Spinal cord (tissue), 10 donors: Measurements from ENCODE around the gene ST6GALNAC5. TPM values are rescaled to one million over a fixed set of nuclear protein-coding genes. Genes with fewer than 3 reads are reported as not detected.

Source experiments
- DNase-seq, 6 donors: peaks; one replicate each; pipeline versions ENCODE4 v3.0.0 to v3.0.0-alpha.2; 2013 to 2015; ENCODE audit warnings: low spot score in 6 of 6, low read depth in 4 of 6
- H3K27ac ChIP-seq: one replicate; pipeline ENCODE4 v1.5.1; 2013; ENCODE audit warnings: low read depth, low read length, control low read depth
- H3K27me3 ChIP-seq: one replicate; pipeline ENCODE4 v1.6.1; 2013; ENCODE audit warnings: low read length; ENCODE audit not compliant: control insufficient read depth, insufficient read depth
- H3K36me3 ChIP-seq: one replicate; pipeline ENCODE4 v1.6.1; 2013; ENCODE audit warnings: low read length; ENCODE audit not compliant: control insufficient read depth, insufficient read depth
- H3K4me1 ChIP-seq: one replicate; pipeline ENCODE4 v1.6.1; 2013; ENCODE audit warnings: low read length; ENCODE audit not compliant: control insufficient read depth, insufficient read depth
- H3K4me3 ChIP-seq: one replicate; pipeline ENCODE4 v1.5.1; 2013; ENCODE audit warnings: low read depth, low read length, control low read depth
- H3K9me3 ChIP-seq: one replicate; pipeline ENCODE4 v1.6.1; 2013; ENCODE audit warnings: low read length; ENCODE audit not compliant: control insufficient read depth, insufficient read depth
- WGBS: methylation state at CpG from one replicate; pipeline ENCODE4 v1.1.5; 2013; ENCODE audit warnings: missing lambda C conversion rate; ENCODE audit not compliant: insufficient coverage; 5-methylcytosine and 5-hydroxymethylcytosine counted together
- polyA plus RNA-seq, 2 donors: library from polyadenylated mRNA; unstranded; fragments of 120-200 nt; gene quantifications; one replicate each; pipeline ENCODE4 v1.2.1, GENCODE V29; 2013; ENCODE audit not compliant: insufficient read length in 2 of 2
- total RNA-seq, 2 donors: library from RNA; depleted of rRNA in 1 of 2; stranded (reverse); fragments of 120-200 nt in 1 of 2; fragments of >200 nt in 1 of 2; gene quantifications; one replicate each; pipeline versions ENCODE4 v1.2.3 to v1.2.4, GENCODE V29; 2013 to 2014
- donor health status: healthy.

The ST6GALNAC5 gene
- total and polyA plus RNA-seq, 4 donors, result 11.0 to 21.3 (median 17.8) TPM

DNA sequence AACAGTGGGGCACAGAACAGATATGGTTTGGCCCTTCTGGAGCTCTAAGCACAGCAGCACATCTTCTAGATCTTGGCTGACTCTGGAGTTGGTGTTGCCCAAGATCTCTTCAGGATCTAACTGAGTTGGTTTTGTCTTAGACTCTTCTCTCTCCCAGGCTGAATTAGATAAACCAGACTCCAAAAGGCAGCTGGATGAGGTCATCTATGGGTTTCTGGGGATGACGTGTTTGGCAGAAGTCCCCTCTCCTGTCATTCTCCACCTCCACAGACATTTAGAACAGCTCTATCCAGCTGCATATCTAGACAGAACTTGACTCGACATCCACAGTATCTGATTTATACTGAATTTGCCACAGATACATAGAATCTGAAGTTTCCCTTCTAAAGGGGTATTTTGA, 75.3 kb downstream of the ST6GALNAC5 start:
- Histone ChIP-seq H3K9me3 (no peaks in the 10 kb centered on the region), H3K36me3 (no peaks in the 10 kb centered on the region), H3K27me3 (no peaks in the 10 kb centered on the region), H3K4me1 (no peaks in the 10 kb centered on the region), H3K27ac (no peak overlapping the region), H3K4me3 (no peak overlapping the region)
- DNase-seq, result no peak
- WGBS, result 100% methylated on average over 1 of the region's 2 CpGs

DNA sequence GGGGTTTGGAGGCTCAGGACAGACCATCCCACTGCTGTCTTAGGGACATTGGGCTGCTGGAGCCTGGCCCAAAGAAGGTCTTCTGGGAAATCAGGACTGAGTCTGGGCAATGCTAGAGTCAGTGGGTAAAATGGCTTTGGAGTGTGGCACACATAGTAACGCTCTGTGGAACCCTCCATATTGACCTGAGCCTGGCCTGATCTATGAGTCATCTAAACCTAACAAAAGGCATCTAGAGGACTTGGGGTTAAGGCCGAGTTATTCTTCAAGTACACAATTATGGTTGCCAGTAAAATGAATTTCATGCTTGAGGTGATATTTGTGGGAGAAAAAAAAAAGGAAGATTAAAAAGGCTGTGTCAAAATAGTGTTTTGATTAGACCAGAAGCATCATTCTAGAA, 77.7 kb downstream of the ST6GALNAC5 start:
- H3K27ac ChIP-seq, result no peak overlapping the region
- 40% methylated on average over 1 of the region's 2 CpGs for WGBS

GRCh38 chr1:76948846-76949245, 81.6 kb downstream of the ST6GALNAC5 start:
- Histone ChIP-seq H3K27ac (no peak overlapping the region), H3K36me3 (no peaks in the 10 kb centered on the region), H3K4me3 (no peak overlapping the region), H3K9me3 (no peaks in the 10 kb centered on the region), H3K4me1 (no peaks in the 10 kb centered on the region), H3K27me3 (no peaks in the 10 kb centered on the region)
- no peak for DNase-seq

More for the DNA sequence above, 77.7 kb downstream of the ST6GALNAC5 start:
- Histone ChIP-seq H3K36me3 (no peaks in the 10 kb centered on the region), H3K9me3 (no peaks in the 10 kb centered on the region), H3K4me3 (no peak overlapping the region), H3K4me1 (no peaks in the 10 kb centered on the region), H3K27me3 (no peaks in the 10 kb centered on the region)
- DNase-seq, result no peak

DNA sequence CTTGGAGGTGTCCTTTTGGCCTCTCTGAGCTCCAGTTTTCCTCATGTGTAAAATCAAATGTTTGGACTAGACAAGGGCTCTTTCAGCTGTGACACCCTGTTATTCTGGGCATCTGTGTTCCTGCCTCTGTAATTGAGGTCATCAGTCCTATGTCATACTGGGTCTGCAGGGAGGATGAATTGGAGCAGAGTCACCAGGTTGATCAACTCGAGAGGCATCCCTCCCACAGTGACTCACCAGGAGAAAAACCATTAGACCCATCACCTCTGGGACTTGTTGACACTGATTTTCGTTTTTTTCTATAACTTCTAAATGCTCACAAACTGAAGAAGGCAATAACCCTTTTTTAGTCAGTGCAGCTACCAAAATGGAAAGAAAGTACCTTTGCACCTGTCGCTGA, 82.2 kb downstream of the ST6GALNAC5 start:
- H3K36me3 ChIP-seq, result no peaks in the 10 kb centered on the region
- no peaks in the 10 kb centered on the region for H3K4me1 ChIP-seq
- no peak overlapping the region for H3K4me3 ChIP-seq
- WGBS, result 90% methylated on average over 1 of the region's 3 CpGs
- H3K9me3 ChIP-seq, result no peaks in the 10 kb centered on the region
- no peaks in the 10 kb centered on the region for H3K27me3 ChIP-seq
- no peak for DNase-seq
- H3K27ac ChIP-seq, result no peak overlapping the region

GRCh38 chr1:76950306-76950705, 83.0 kb downstream of the ST6GALNAC5 start:
- 100% methylated on average over 1 of the region's 2 CpGs for WGBS
- Histone ChIP-seq H3K27me3 (no peaks in the 10 kb centered on the region), H3K9me3 (no peaks in the 10 kb centered on the region)

GRCh38 chr1:76951153-76951552, 83.9 kb downstream of the ST6GALNAC5 start:
- Histone ChIP-seq H3K36me3 (no peaks in the 10 kb centered on the region), H3K4me1 (no peaks in the 10 kb centered on the region), H3K27me3 (no peaks in the 10 kb centered on the region), H3K9me3 (no peaks in the 10 kb centered on the region), H3K4me3 (no peak overlapping the region), H3K27ac (no peak overlapping the region)
- 83% methylated on average over 1 of the region's 2 CpGs for WGBS
- no peak for DNase-seq

More at GRCh38 chr1:76950306-76950705, 83.0 kb downstream of the ST6GALNAC5 start:
- H3K4me1 ChIP-seq, result no peaks in the 10 kb centered on the region
- H3K36me3 ChIP-seq, result no peaks in the 10 kb centered on the region
- H3K27ac ChIP-seq, result no peak overlapping the region
- DNase-seq, result no peak
- H3K4me3 ChIP-seq, result no peak overlapping the region

DNA sequence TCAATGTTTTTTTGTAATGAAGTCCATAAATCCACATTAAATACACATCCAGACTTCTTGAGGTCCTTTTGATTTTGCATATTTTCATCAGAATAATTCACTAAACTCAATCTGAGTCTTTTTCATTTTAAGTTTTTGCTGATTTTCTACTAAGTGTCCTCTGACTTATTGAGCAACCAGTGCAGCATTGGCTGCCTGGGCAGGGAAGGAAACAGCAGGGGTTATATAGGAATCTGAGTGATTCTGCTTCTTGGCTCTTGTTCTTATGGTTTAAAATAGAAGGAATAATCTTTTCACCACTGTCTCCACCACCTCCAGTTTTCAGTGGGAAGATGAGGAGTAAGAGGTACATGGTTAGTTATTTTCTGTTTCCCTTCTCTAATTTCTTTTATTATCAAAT, 88.4 kb downstream of the ST6GALNAC5 start:
- Histone ChIP-seq H3K36me3 (no peaks in the 10 kb centered on the region), H3K4me1 (no peaks in the 10 kb centered on the region), H3K9me3 (no peaks in the 10 kb centered on the region), H3K27ac (no peak overlapping the region), H3K27me3 (no peaks in the 10 kb centered on the region), H3K4me3 (no peak overlapping the region)
- no peak for DNase-seq

DNA sequence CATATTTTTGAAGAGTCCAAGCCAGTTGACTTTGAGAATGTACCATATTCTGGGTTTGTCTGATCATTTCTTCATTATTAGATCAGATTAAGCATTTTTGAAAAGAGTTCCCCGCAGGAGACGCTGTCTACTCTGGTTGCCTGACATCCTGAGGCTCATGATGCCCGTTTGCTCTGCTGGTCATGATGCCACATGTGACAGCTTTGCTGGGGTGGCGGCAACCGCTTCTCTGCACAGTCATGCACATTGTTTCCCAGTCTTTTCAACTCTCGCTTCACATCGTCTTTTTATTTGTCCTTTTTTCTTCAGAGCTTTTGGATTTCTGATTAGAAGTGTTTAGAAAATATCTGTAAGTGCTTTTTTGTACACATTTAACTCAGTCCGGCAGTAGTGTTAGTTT, 90.7 kb downstream of the ST6GALNAC5 start:
- 87% methylated on average over 5 of the region's 8 CpGs for WGBS
- H3K4me3 ChIP-seq, result no peak overlapping the region
- no peak for DNase-seq
- no peaks in the 10 kb centered on the region for H3K4me1 ChIP-seq
- no peak overlapping the region for H3K27ac ChIP-seq
- H3K9me3 ChIP-seq, result no peaks in the 10 kb centered on the region
- H3K36me3 ChIP-seq, result no peaks in the 10 kb centered on the region
- no peaks in the 10 kb centered on the region for H3K27me3 ChIP-seq

DNA sequence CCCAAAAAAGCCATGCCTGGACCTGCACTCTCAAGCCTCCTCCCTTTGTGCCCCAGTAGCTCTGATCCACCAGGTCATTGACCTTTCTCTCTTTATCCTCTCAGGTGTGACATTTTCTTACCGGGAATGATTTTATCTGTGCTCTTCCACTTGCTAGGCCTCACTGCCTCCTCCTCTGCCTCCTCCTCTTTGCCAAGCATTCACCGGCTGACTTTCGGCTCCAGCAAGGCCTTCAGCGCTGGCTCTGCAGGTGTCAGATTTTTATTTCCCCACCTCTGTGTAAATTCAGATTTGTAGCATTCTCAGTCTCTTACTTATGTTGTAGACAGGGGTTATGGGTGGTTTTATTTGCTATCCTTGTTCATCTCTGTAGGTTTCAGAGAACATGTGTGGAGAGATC, 91.5 kb downstream of the ST6GALNAC5 start:
- no peak overlapping the region for H3K27ac ChIP-seq
- no peaks in the 10 kb centered on the region for H3K9me3 ChIP-seq
- WGBS, result 68% methylated on average over 2 of the region's 4 CpGs
- H3K4me1 ChIP-seq, result no peaks in the 10 kb centered on the region
- no peaks in the 10 kb centered on the region for H3K36me3 ChIP-seq
- no peaks in the 10 kb centered on the region for H3K27me3 ChIP-seq
- H3K4me3 ChIP-seq, result no peak overlapping the region
- no peak for DNase-seq

DNA sequence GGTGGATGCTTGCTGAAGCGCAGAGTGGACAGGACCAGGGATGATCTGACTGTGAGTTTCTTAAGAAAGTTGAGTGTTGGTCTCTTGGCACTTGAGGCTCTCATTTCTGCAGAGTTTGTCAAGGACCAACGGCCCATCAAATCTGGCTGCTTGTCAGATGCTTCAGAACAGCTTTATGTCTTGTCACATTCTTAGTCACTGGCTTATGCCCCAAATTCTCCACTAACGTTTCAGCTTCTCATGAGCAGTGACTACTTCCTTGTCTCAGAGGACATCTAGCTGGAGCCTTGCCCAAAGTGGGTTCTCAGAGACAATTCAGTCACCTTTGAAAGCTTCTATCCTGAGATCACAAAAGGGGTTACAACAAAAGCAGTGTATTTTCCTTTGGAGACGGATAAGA, 92.3 kb downstream of the ST6GALNAC5 start:
- Histone ChIP-seq H3K4me3 (no peak overlapping the region), H3K36me3 (no peaks in the 10 kb centered on the region), H3K27me3 (no peaks in the 10 kb centered on the region), H3K9me3 (peaks cover 3% of the 10 kb centered on the region), H3K4me1 (no peaks in the 10 kb centered on the region), H3K27ac (no peak overlapping the region)
- WGBS, result 81% methylated on average over 3 of the region's 4 CpGs
- DNase-seq, result no peak
